DND-41 (cell line): ENCODE measurements around the gene TULP4.

Experiments
- ATAC-seq: fragments of 200-7000 bp; cut with Tn5 transposase; 3 replicates; pipeline ENCODE4 v1.9.1; 2021; ENCODE audit warnings: low read depth; ENCODE audit not compliant: insufficient read depth
- DNase-seq: peaks from one replicate; pipeline ENCODE4 v3.0.0-alpha.2; 2020
- H2AFZ ChIP-seq: 2 replicates; pipeline ENCODE4 v1.6.0; 2012; ENCODE audit warnings: low read depth, low read length
- H3K27ac ChIP-seq: 2 replicates; pipeline ENCODE4 v1.5.1; 2012; ENCODE audit warnings: low read length, inconsistent platforms
- H3K27me3 ChIP-seq: fragments of 200-600 bp; sonication (generic); 2 replicates; pipeline ENCODE4 v1.6.0; 2012; ENCODE audit warnings: low read length, mild to moderate bottlenecking, inconsistent platforms; ENCODE audit not compliant: insufficient read depth, poor library complexity
- H3K36me3 ChIP-seq: 2 replicates; pipeline ENCODE4 v1.5.1; 2012; ENCODE audit warnings: low read length, inconsistent platforms; ENCODE audit not compliant: insufficient read depth
- H3K4me1 ChIP-seq: 2 replicates; pipeline ENCODE4 v1.5.1; 2012; ENCODE audit warnings: mild to moderate bottlenecking, low read length; ENCODE audit not compliant: insufficient read depth
- H3K4me2 ChIP-seq: 2 replicates; pipeline ENCODE4 v1.6.0; 2012; ENCODE audit warnings: mild to moderate bottlenecking, moderate library complexity, low read length, inconsistent platforms; ENCODE audit not compliant: insufficient read depth
- H3K4me3 ChIP-seq, 2 experiments: fragments of 200-600 bp in 1 of 2; shearing (Covaris generic) in 1 of 2; 2 replicates each; pipeline ENCODE4 v1.5.1; 2012 to 2016; ENCODE audit warnings: inconsistent platforms in 2 of 2, low read length in 2 of 2, mild to moderate bottlenecking in 2 of 2, low read depth in 1 of 2, moderate library complexity in 1 of 2
- H3K79me2 ChIP-seq: 2 replicates; pipeline ENCODE4 v1.6.0; 2012; ENCODE audit warnings: low read length, inconsistent platforms; ENCODE audit not compliant: insufficient read depth
- H3K9ac ChIP-seq: 2 replicates; pipeline ENCODE4 v1.6.0; 2012; ENCODE audit warnings: low read depth, mild to moderate bottlenecking, inconsistent platforms, low read length, moderate library complexity
- H3K9me3 ChIP-seq: 2 replicates; pipeline ENCODE4 v1.5.1; 2012; ENCODE audit warnings: low read length, moderate library complexity, mild to moderate bottlenecking, inconsistent platforms; ENCODE audit not compliant: insufficient read depth, severe bottlenecking
- H4K20me1 ChIP-seq: 2 replicates; pipeline ENCODE4 v1.6.0; 2012; ENCODE audit warnings: low read length; ENCODE audit not compliant: insufficient read depth
- CTCF ChIP-seq: IDR thresholded peaks from 2 replicates; pipeline ENCODE4 v1.5.1; 2012; ENCODE audit warnings: borderline replicate concordance, low read length, moderate library complexity, mild to moderate bottlenecking; ENCODE audit not compliant: poor library complexity, severe bottlenecking; ENCODE audit errors: extremely low read depth
- EZH2 ChIP-seq: IDR thresholded peaks from 3 replicates; pipeline ENCODE4 v1.6.1; 2012; ENCODE audit warnings: borderline replicate concordance, low read depth, mild to moderate bottlenecking, moderate library complexity, low read length, inconsistent platforms; ENCODE audit not compliant: severe bottlenecking

TULP4 gene

DNA sequence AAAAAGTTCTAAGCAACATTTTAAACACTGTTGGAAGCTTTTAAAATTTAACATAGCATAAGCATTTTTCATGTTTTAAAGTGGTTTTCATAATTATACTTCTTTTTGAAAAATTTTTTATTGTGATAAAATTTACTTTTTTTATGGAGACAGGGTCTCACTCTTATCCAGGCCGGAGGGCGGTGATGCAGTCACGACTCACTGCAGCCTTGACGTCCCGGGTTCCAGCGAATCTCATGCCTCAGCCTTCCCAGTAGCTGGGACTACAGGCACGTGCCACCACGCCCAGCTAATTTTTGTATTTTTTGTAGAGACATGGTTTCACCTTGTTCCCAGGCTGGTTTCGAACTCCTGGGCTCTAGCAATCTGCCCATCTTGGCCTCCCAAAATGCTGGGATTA is 46.1 kb upstream of the TULP4 start:
- DNase-seq: no peak
- H3K4me1 ChIP-seq: peaks cover 6% of the 10 kb centered on the region; the same call in 1 of the 2 replicates
- no peaks in the 10 kb centered on the region for H3K27me3 ChIP-seq
- peaks cover 13% of the 10 kb centered on the region; the same call in 1 of the 2 replicates for H4K20me1 ChIP-seq
- ATAC-seq: no peak
- H3K9ac ChIP-seq: no peak overlapping the region
- no peak overlapping the region for H3K27ac ChIP-seq
- H3K4me2 ChIP-seq: no peak overlapping the region
- H3K4me3 ChIP-seq: no peak overlapping the region
- no peaks in the 10 kb centered on the region for H3K36me3 ChIP-seq
- H3K9me3 ChIP-seq: no peaks in the 10 kb centered on the region
- H3K79me2 ChIP-seq: peaks cover 40% of the 10 kb centered on the region
- H2AFZ ChIP-seq: no peak overlapping the region
- TF ChIP-seq CTCF (no peak), EZH2 (no peak)

GRCh38 chr6:158268361-158269147 is 43.7 kb upstream of the TULP4 start:
- DNase-seq (no peak), ATAC-seq (no peak)
- Histone ChIP-seq H3K4me3 (no peak overlapping the region), H3K79me2 (peaks cover 34% of the 10 kb centered on the region), H3K27ac (no peak overlapping the region), H3K4me2 (no peak overlapping the region), H3K9ac (no peak overlapping the region), H3K27me3 (no peaks in the 10 kb centered on the region), H3K4me1 (peaks cover 6% of the 10 kb centered on the region; the same call in 1 of the 2 replicates), H4K20me1 (peaks cover 14% of the 10 kb centered on the region; the same call in 1 of the 2 replicates), H2AFZ (no peak overlapping the region), H3K9me3 (no peaks in the 10 kb centered on the region), H3K36me3 (no peaks in the 10 kb centered on the region; the same call in 1 of the 2 replicates)
- no peak for TF ChIP-seq CTCF
- no peak for TF ChIP-seq EZH2

DNA sequence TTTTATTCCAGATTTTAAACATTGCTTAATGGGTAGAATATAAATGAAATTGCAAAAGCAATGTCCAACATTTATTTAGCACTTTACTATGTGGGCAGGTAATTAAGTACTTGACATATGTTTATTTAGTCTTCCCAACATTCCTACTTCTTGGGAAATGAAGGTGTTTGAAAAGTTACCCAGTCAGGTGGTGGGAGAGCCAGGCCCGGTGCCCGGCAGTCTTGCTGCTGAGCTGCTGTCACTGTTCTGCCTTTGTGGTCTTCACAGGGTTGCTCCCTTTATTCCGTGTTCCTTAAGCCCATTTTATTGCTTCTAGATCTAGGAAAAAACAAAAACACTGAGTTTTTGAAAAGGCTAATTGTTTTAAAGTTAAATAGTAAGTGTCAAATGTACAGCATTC is 42.6 kb upstream of the TULP4 start:
- Histone ChIP-seq H3K27ac (no peak overlapping the region), H2AFZ (no peak overlapping the region), H3K4me3 (no peak overlapping the region), H3K79me2 (peaks cover 37% of the 10 kb centered on the region), H3K4me1 (peaks cover 6% of the 10 kb centered on the region; the same call in 1 of the 2 replicates), H3K27me3 (no peaks in the 10 kb centered on the region), H3K36me3 (no peaks in the 10 kb centered on the region; the same call in 1 of the 2 replicates), H3K9me3 (no peaks in the 10 kb centered on the region), H4K20me1 (peaks cover 13% of the 10 kb centered on the region; the same call in 1 of the 2 replicates), H3K4me2 (no peak overlapping the region), H3K9ac (no peak overlapping the region)
- no peak for DNase-seq
- TF ChIP-seq EZH2 (no peak), CTCF (no peak)
- ATAC-seq: no peak
